HG03575 (cell line): ENCODE data around the gene SPACA7.

Experiments used
- ATAC-seq: cut with Tn5 transposase; IDR thresholded peaks from one replicate; pipeline ENCODE4 v1.9.1; 2021; ENCODE audit not compliant: unreplicated experiment, insufficient number of reproducible peaks, low FRiP score; ENCODE audit errors: extremely low read depth

SPACA7 gene

DNA sequence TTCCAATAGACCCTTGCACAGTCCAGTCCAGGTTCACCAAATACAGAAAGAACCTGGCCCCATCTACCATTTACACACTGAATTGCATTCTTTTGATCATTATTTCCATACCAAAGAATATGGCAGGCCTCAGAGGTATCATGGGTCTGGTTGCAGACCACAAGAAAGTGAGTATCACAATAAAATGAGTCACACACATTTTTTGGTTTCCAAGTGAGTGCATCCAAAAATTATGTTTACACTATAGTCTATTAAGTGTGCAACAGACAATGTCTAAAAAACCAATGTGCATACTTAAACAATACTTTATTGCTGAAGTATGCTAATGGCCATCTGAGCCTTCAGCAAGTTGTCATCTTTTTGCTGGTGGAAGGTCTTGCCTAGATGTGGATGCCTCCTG lies 105.3 kb downstream of the SPACA7 start:
- ATAC-seq: no peak

DNA sequence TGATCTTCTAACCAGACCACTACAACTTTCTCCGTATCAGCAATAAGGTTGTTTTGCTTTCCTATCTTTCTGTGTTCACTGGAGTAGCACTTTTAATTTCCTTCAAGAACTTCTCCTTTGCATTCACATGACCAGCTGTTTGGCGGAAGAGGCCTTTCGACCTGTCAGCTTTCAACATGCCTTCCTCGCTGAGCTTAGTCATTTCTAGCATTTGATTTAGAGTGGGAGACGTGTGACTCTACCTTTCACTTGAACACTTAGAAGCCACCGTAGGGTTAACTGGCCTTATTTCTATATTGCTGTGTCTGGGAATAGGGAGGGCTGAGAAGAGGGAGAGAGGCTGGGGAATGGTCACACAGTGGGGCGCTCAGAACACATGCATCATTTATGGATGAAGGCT lies 107.1 kb downstream of the SPACA7 start:
- no peak for ATAC-seq
